ENCODE data around the gene OSBPL5.

Gene OSBPL5

GRCh38 chr11:3050386-3051195 lies 114.5 kb downstream of the OSBPL5 start:
- no peak for DNase-seq

DNA sequence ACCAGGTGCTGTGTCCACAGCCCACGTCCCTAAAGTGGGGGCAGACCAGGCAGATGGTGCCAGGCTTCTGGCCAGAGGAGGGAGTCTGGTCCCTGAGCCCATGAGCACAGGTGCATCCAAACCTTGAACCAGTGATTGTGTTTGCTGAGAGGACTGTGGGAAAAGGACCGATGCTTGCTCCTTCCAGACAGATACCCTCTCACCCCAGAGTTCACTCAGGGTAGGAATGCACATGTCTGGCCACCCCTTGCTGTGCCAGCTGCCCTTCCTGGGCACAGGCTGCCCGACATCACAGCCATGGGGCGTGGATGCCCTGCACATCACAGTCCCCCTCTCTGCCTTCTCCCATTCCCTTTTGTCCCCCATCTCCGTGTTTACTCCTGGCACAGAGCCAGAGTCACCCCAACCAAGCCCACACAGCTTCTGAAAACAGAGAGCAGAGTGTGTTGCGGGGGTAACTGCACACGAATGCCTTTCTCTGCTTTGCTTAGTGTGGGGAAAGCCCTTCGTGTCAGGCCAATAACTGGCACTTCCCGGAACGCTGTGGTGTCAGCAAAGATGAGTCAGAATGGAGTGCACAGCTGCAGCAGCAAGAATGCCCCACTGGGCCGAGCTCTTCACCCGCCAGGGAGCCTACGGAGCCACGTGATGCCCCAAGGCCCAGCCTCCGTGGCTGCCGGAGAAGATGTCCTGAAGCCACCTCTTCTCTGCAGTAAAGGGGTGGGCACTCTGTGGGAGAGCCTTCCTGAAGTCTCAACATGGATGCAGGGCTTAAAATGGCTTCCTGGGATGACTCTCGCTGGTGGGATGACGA lies 115.5 kb downstream of the OSBPL5 start:
- peak; percentile 91 to 95 (median 94) for DNase-seq

DNA sequence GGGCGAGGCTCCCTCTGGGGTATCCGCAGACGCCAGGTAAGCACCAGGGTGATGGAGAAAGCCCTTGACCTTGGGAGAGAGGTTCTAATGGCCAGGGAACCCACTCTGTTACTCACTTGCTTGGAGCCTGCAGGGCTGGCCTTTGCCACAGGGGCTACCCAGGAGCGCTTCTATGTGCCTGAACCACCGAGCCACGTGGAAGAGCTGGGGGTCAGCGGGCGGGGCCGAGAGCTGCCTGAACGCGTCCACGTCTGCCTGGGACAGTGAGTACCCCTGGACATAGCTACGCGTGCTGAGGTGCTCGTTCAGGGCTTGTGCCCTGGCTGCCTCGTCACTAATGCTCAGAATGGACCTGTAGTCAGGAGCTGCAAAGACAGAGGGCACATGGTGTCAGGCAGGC lies 117.5 kb downstream of the OSBPL5 start:
- no peak for DNase-seq

DNA sequence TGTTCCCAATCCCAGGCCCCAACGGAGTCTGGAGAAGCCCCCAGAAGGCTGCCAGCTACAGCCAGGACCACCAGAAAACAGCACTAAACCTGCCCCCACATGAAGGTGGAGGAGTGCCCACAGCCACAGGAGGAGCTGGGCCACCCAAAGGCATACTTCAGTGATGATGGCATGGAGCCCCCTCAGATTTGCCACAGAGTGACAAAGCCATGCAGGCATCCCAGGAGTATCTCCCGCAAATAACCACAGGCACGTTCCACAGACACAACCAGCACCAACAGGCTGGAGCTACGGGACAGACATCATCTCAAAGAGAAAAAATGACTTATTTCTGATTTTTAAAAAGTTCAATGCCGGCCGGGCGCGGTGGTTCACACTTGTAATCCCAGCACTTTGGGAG lies 118.5 kb downstream of the OSBPL5 start:
- DNase-seq, result no peak

- DNase-seq, result peak in 2 of 4 experiments; percentile 12 to 37
Observed at GRCh38 chr11:3046190-3046589, 118.9 kb downstream of the OSBPL5 start.

DNA sequence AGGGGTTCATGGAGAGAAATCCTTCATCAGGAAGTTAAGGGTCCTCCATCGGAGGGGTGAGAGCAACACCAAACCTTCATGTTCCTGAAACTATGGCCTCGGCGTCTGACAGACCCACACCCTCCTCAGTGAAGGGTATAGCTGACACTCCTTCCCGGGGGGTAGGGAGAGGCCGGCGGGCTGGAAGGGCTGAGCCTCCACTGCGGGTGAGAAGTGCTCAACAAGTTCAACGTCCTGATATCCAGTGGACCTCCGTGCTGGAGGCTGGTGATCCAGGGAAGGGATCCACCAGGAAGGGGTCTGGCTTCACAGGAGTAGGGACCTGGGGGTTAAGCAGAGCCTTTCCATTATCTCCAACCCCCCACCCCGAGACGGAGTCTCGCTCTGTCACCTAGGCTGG lies 120.2 kb downstream of the OSBPL5 start:
- DNase-seq, result no peak

DNA sequence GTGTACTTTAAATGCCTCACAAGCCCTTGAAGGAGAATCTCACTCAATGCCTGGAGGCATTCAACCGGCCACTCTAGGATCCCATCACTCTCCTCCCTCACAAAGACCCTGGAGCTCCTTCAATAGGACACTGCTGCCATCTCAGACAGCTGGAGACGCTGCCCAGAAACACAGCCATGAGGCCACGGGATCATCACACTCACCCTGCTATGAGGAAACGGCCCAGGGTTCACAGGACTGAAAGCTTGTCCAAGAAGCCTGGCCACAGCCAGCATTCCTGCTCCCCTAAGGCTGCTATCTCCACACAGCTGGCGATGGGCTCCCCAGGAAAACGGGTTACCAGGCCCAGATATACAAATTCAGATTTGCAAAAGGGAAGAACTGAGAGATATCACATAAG lies 121.1 kb downstream of the OSBPL5 start:
- DNase-seq, result no peak

- DNase-seq, result peak in 1 of 4 experiments; percentile 12
Observed at GRCh38 chr11:3043315-3043871, 121.7 kb downstream of the OSBPL5 start.

DNA sequence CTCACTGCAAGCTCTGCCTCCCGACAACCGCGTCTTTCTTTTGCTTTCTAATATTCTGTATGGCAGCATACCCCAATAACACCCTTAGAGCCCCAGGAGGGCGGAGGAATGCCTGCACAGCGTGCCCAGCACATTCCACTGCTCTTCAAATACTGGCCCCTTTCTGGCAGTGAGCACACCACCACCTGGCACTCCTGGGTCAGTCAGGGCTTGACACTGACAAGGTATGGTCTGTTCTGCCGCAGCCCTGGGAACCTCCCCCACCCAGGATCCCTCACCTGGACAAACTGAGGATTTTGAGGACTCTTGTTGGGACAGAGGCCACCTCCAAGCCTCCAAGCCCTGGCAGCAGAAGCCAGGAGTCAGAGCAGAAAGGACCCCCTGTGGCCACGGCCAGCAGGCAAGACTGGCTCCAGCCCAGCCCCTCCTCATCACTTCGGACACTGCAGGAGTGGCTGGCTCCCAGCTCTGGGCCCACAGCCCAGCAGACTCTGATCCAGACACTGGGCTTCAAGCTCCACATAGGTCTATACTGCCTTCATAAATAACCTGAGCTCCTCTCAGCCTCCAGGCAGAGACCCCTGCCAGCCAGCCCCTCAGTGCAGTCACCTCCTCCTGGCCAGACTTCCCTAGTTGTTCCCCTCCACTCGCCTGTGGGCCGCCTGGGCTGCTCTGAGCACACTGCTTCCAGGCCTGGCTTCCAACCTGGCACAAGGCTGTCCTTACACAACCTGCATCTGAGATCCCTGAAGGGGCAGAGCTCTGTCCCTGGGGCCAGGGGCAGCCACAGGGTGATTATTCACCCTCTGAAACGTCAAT lies 122.4 kb downstream of the OSBPL5 start:
- no peak for DNase-seq

- no peak for DNase-seq
Observed at GRCh38 chr11:3041699-3042441, 123.2 kb downstream of the OSBPL5 start.

DNA sequence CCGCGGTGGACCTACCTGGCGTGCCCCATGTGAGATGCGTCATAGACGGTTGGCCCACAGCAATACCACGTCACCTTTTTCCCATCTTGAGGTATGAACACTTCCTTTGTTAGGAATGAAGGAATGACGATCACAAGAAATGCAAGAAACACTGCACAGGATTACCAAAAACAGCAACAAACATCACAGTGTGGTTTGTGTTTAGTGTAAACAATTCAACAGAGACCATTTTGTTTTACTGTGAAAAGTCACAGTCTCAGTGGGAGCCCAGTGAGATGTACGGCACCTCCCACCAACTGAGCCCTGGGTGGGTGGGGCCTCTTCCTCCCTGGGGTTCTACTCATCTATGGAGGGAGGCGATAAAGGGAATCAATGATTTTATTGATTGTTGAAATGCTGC lies 124.2 kb downstream of the OSBPL5 start:
- DNase-seq, result no peak

GRCh38 chr11:3037945-3038271 lies 127.2 kb downstream of the OSBPL5 start:
- no peak for DNase-seq
